ENCODE results near the gene PLLP. TPM values are rescaled to one million over a fixed set of nuclear protein-coding genes. Genes with fewer than 3 reads are reported as not detected.

Gene PLLP
- total RNA-seq, 2 experiments from 2014 or later, result 0.22 TPM; not detected in 1

DNA sequence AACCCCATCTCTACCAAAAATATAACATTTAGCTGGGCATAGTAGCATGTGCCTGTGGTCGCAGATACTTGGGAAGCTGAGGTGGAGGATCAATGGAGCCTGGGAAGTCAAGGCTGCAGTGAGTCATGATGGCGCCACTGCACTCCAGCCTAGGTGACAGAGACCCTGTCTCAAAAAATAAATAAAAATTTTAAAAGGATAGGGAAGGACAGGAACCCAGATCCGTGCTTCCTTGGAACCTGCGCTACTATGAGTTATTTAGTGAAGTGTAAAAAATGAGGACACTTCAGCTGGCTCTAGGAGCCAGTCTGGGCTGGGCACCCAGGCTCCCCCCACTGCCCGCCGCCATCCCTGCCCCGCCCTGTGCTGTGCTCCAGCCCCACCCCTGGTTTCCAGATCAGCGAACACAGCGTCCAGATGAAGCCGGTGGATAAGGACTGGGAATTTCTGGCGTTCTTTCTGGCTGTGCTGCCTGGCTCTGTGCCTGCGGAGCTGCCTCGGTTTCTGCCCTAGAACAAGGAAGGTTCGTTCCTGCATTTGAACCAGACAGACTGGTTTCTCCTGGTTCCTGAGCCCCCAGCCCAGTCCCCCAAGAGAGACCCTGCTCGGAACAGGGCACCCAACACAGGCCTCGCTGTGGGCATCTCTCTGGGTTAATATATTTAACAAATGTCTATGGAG is 18.5 kb downstream of the PLLP start:
- no peaks in the 10 kb centered on the region for H3K4me1 ChIP-seq (ENCODE audit: insufficient read depth, low read length, poor library complexity, severe bottlenecking)
- no peaks in the 10 kb centered on the region for H3K9me3 ChIP-seq (ENCODE audit: low read length)
- H3K36me3 ChIP-seq (ENCODE audit: insufficient read depth, low read length), result no peaks in the 10 kb centered on the region
- TF ChIP-seq EZH2phosphoT487 (IDR thresholded peaks at IDR 0.05; ENCODE audit: borderline replicate concordance, low read depth, low read length) (no peak), CTCF (conservative IDR thresholded peaks at IDR 0.05; ENCODE audit: low read length) (no peak)
- H3K4me3 ChIP-seq (ENCODE audit: low read depth, low read length, poor library complexity, severe bottlenecking), result no peak overlapping the region
- H2AFZ ChIP-seq (ENCODE audit: low read length), result no peak overlapping the region
- POLR2A ChIA-PET, result no interaction called here
- BruUV-seq (replicated peaks), result no TSS peak
- no peak overlapping the region for H3K27ac ChIP-seq (ENCODE audit: low read depth, low read length, poor library complexity, severe bottlenecking)
- H4K20me1 ChIP-seq (ENCODE audit: insufficient read depth, low read length), result no peaks in the 10 kb centered on the region
- H3K9me2 ChIP-seq (ENCODE audit: insufficient read depth, low read length), result no peaks in the 10 kb centered on the region
- no peak for DNase-seq (ENCODE audit: low spot score)
- CTCF ChIA-PET (ENCODE audit: unreplicated experiment), result no interaction called here
- no peak overlapping the region for H3K4me2 ChIP-seq (ENCODE audit: low read length)
- H3K79me2 ChIP-seq (ENCODE audit: insufficient read depth, low read depth, low read length), result no peaks in the 10 kb centered on the region
- intact Hi-C loops (cut with micrococcal nuclease; ENCODE audit: unreplicated experiment), result no loop called here

DNA sequence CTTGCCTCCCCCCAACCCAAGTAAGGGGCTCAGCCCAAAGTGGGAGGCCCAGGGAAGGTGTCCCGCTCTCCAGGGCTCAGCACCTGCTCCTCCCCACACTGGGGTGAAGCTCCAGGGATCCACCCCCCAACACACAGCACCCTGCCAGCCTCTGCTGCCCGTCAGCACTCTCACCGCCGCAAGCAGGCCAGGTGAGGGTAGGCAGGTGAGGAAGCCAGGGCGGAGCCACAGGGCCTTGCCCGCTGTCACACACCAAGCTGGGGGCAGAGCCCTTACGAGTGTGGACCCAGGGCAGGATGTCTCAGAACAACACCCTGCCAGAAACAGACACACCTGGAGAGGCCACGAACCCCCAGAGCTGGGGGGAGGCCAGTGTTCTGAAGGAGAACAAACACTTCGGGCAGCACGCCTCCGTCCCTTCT is 19.5 kb downstream of the PLLP start:
- no peak for TF ChIP-seq CTCF (conservative IDR thresholded peaks at IDR 0.05; ENCODE audit: low read length)
- TF ChIP-seq EZH2phosphoT487 (IDR thresholded peaks at IDR 0.05; ENCODE audit: borderline replicate concordance, low read depth, low read length), result no peak
- Histone ChIP-seq H3K9me2 (ENCODE audit: insufficient read depth, low read length) (no peaks in the 10 kb centered on the region), H3K4me3 (ENCODE audit: low read depth, low read length, poor library complexity, severe bottlenecking) (no peak overlapping the region), H3K9me3 (ENCODE audit: low read length) (no peaks in the 10 kb centered on the region), H2AFZ (ENCODE audit: low read length) (no peak overlapping the region), H3K4me2 (ENCODE audit: low read length) (no peak overlapping the region), H3K4me1 (ENCODE audit: insufficient read depth, low read length, poor library complexity, severe bottlenecking) (peaks cover 8% of the 10 kb centered on the region), H3K36me3 (ENCODE audit: insufficient read depth, low read length) (no peaks in the 10 kb centered on the region), H3K79me2 (ENCODE audit: insufficient read depth, low read depth, low read length) (no peaks in the 10 kb centered on the region), H4K20me1 (ENCODE audit: insufficient read depth, low read length) (no peaks in the 10 kb centered on the region), H3K27ac (ENCODE audit: low read depth, low read length, poor library complexity, severe bottlenecking) (no peak overlapping the region)
- ChIA-PET POLR2A (no interaction called here), CTCF (ENCODE audit: unreplicated experiment) (no interaction called here)
- no peak for DNase-seq (ENCODE audit: low spot score)
- BruUV-seq (replicated peaks), result no TSS peak
- intact Hi-C loops (cut with micrococcal nuclease; ENCODE audit: unreplicated experiment), result no loop called here

DNA sequence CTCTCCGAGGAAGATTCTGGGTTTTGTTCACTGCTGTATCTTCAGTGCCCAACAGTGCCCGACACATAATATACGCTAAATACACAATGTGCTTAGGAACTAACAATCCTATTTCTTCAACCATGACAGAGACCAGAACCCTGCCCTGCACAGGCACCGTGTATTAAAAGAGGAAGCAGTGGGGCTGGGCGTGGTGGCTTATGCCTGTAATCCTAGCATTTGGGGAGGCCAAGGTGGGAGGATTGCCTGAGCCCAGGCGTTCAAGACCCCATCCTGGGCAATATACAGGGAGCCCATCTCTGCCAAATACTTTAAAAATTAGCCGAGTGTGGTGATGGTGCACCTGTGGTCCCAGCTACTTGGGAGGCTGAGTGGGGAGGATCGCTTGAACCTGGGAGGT is 20.1 kb downstream of the PLLP start:
- intact Hi-C loops (cut with micrococcal nuclease; ENCODE audit: unreplicated experiment), result no loop called here
- no peak for TF ChIP-seq EZH2phosphoT487 (IDR thresholded peaks at IDR 0.05; ENCODE audit: borderline replicate concordance, low read depth, low read length)
- TF ChIP-seq CTCF (conservative IDR thresholded peaks at IDR 0.05; ENCODE audit: low read length), result no peak
- no peaks in the 10 kb centered on the region for H4K20me1 ChIP-seq (ENCODE audit: insufficient read depth, low read length)
- no peak overlapping the region for H2AFZ ChIP-seq (ENCODE audit: low read length)
- DNase-seq (ENCODE audit: low spot score), result no peak
- H3K4me3 ChIP-seq (ENCODE audit: low read depth, low read length, poor library complexity, severe bottlenecking), result no peak overlapping the region
- no peaks in the 10 kb centered on the region for H3K9me2 ChIP-seq (ENCODE audit: insufficient read depth, low read length)
- no peaks in the 10 kb centered on the region for H3K36me3 ChIP-seq (ENCODE audit: insufficient read depth, low read length)
- H3K27ac ChIP-seq (ENCODE audit: low read depth, low read length, poor library complexity, severe bottlenecking), result no peak overlapping the region
- H3K9me3 ChIP-seq (ENCODE audit: low read length), result no peaks in the 10 kb centered on the region
- BruUV-seq (replicated peaks), result no TSS peak
- CTCF ChIA-PET (ENCODE audit: unreplicated experiment), result no interaction called here
- H3K4me2 ChIP-seq (ENCODE audit: low read length), result no peak overlapping the region
- H3K79me2 ChIP-seq (ENCODE audit: insufficient read depth, low read depth, low read length), result no peaks in the 10 kb centered on the region
- POLR2A ChIA-PET, result interaction anchor here (1.0 kb wide), 1 partner anchor 8 kb away, joined by 3 read pairs; no protein-coding TSS in a partner anchor
- peaks cover 9% of the 10 kb centered on the region for H3K4me1 ChIP-seq (ENCODE audit: insufficient read depth, low read length, poor library complexity, severe bottlenecking)

Measured in OCI-LY7 (cell line).